Measurements from ENCODE around the gene MED12. TPM values are rescaled to one million over a fixed set of nuclear protein-coding genes. Genes with fewer than 3 reads are reported as not detected.

Gene MED12
- total RNA-seq (2014; rRNA removed; shearing (Covaris generic)): 33.2 and 46.0 TPM in 2 replicates

GRCh38 chrX:71118032-71118984 is at the start of gene MED12:
Gene MED12, plus strand, starts transcription at chrX:71118596. Its CDS starts 159 bp downstream, at chrX:71118755.

GRCh38 chrX:71095555-71095980 is 22.8 kb upstream of the MED12 start, which contains the start of gene FOXO4:
Gene FOXO4, plus strand, starts transcription at chrX:71095851. Its CDS starts 678 bp downstream, at chrX:71096529.

GRCh38 chrX:71106427-71106826 is 12.0 kb upstream of the MED12 start, which contains the start of gene CXorf65:
Gene CXorf65, minus strand, starts transcription at chrX:71106740. Its CDS starts 184 bp downstream, at chrX:71106556.

GRCh38 chrX:71111141-71111843 is 7.1 kb upstream of the MED12 start, which contains the start of gene IL2RG:
Gene IL2RG, minus strand, starts transcription at chrX:71111577. Its CDS starts 38 bp downstream, at chrX:71111539.

GRCh38 chrX:71144651-71145050 is 26.3 kb downstream of the MED12 start, which contains the start of gene NLGN3:
Gene NLGN3, plus strand, starts transcription at chrX:71144841. Its CDS starts 2,909 bp downstream, at chrX:71147750.

Small RNAs within 50 kb of the gene (small RNA-seq; reads per million reads assigned to genes)
- not detected for gene CXorf65

Other genes starting within 250 kb of the MED12 start
- not detected in 2 replicates for gene TEX11, start 209.9 kb upstream of the MED12 start, total RNA-seq (2014; rRNA removed; shearing (Covaris generic))
- gene SLC7A3, start 187.5 kb upstream of the MED12 start, total RNA-seq (2014; rRNA removed; shearing (Covaris generic)): 0.05 and 0.15 TPM in 2 replicates
- 29.9 and 33.1 TPM in 2 replicates for gene SNX12, start 50.3 kb upstream of the MED12 start, total RNA-seq (2014; rRNA removed; shearing (Covaris generic))
- gene FOXO4, start 22.7 kb upstream of the MED12 start, total RNA-seq (2014; rRNA removed; shearing (Covaris generic)): 4.3 and 4.9 TPM in 2 replicates
- gene CXorf65, start 11.9 kb upstream of the MED12 start, total RNA-seq (2014; rRNA removed; shearing (Covaris generic)): not detected in 2 replicates
- gene IL2RG, start 7.0 kb upstream of the MED12 start, total RNA-seq (2014; rRNA removed; shearing (Covaris generic)): 0.11 TPM in 1 of 2 replicates, not detected in the other
- gene NLGN3, start 26.2 kb downstream of the MED12 start, total RNA-seq (2014; rRNA removed; shearing (Covaris generic)): 0.68 and 0.90 TPM in 2 replicates
- 4.5 and 5.7 TPM in 2 replicates for gene GJB1, start 104.6 kb downstream of the MED12 start, total RNA-seq (2014; rRNA removed; shearing (Covaris generic))
- gene ZMYM3, start 135.5 kb downstream of the MED12 start, total RNA-seq (2014; rRNA removed; shearing (Covaris generic)): 14.0 and 16.4 TPM in 2 replicates
- gene NONO, start 165.0 kb downstream of the MED12 start, total RNA-seq (2014; rRNA removed; shearing (Covaris generic)): 630 and 657 TPM in 2 replicates
- 1.6 and 2.5 TPM in 2 replicates for gene ITGB1BP2, start 183.2 kb downstream of the MED12 start, total RNA-seq (2014; rRNA removed; shearing (Covaris generic))
- 62.0 and 66.4 TPM in 2 replicates for gene TAF1, start 247.8 kb downstream of the MED12 start, total RNA-seq (2014; rRNA removed; shearing (Covaris generic))